Retinal pigment epithelial cell (primary cell): Measurements from ENCODE around the gene DENND2D.

ENCODE experiments used
- DNase-seq: peaks from one replicate; pipeline ENCODE4 v3.0.0-alpha.2; 2010; ENCODE audit warnings: low read depth
- H3K4me3 ChIP-seq: 2 replicates; pipeline ENCODE4 v1.5.1; 2011; ENCODE audit warnings: mild to moderate bottlenecking, low read length, control low read depth, moderate library complexity
- CTCF ChIP-seq: conservative IDR thresholded peaks from 2 replicates; pipeline ENCODE4 v1.5.1; 2011; ENCODE audit warnings: low read depth, low read length, control low read depth, inconsistent platforms

Gene DENND2D

GRCh38 chr1:111214884-111215283 is 14.4 kb upstream of the DENND2D start:
- no peak overlapping the region for H3K4me3 ChIP-seq
- no peak for TF ChIP-seq CTCF
- DNase-seq, result no peak

DNA sequence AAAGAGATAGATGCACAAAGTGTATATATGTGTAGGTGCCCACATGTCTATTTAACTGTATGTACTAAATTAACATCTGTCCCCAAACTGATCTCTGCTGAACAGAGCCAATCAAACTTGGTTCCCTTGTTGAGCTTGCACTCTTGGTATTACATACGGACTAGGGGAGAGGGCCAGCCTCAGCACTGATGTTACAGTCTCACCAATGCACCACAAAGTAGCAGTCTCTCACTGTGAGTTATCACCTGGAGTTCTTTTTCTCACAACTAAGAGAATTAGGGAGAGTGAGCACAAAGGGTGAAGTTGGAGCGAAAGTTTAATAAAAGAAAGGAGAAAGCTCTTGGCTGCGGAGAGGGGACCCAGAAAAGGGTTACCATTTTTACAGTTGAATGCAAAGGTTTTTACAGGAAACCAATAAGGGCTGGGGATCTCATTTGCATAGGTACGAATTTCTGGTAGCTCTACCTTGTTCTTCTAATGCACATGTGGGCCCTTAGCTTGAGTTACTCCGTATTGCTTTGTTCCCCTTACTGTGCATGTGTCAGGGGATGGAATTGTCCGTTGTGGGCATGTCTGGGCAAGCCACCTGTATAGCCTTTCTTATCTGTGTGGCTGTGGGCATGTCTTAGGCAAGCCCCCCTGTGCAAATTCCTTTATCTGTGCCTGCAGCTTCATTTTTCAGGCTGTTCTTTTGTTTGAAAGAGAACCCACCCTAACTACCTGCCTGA is 13.8 kb upstream of the DENND2D start:
- no peak for DNase-seq
- H3K4me3 ChIP-seq, result no peak overlapping the region
- TF ChIP-seq CTCF, result no peak

DNA sequence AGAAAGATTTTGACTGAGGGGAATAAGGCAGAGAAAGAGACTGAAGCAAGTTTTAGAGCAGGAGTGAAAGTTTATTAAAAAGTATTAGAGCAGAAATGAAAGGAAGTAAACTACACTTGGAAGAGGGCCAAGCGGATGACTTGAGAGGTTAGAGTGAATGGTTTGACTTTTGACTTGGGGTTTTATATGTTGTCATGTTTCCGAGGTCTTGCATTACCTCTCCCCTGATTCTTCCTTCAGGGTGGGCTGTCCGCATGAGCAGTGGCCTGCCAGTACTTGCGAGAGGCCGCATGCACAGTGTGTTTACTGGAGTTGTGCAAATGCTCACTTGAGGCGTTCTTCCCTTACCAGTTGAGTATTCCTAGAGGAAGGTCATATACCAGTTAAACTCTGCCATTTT is 13.0 kb upstream of the DENND2D start:
- TF ChIP-seq CTCF, result no peak
- no peak for DNase-seq
- no peak overlapping the region for H3K4me3 ChIP-seq

- no peak overlapping the region for H3K4me3 ChIP-seq
- TF ChIP-seq CTCF, result no peak
- DNase-seq, result no peak
These were observed 12.3 kb upstream of the DENND2D start for GRCh38 chr1:111212634-111213335.

DNA sequence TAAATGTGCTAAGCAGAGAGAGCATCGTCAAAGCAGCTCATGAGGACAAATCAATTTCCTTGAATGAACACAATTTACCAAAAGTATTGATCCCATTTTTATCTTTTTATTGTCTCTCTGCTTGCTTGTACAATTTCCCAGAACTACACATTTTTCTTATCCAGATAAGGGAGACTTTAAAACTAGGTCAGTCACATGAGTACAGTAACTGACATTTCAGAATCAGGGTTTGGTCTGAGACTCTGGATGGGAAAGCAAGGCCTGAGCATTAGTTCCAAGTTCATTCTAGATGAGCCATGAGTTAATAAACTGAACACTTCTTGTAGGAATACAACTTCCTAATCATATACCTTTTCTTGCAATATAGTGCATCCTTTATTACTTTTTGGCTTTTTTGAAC is 11.5 kb upstream of the DENND2D start:
- no peak for TF ChIP-seq CTCF
- no peak overlapping the region for H3K4me3 ChIP-seq
- DNase-seq, result no peak

DNA sequence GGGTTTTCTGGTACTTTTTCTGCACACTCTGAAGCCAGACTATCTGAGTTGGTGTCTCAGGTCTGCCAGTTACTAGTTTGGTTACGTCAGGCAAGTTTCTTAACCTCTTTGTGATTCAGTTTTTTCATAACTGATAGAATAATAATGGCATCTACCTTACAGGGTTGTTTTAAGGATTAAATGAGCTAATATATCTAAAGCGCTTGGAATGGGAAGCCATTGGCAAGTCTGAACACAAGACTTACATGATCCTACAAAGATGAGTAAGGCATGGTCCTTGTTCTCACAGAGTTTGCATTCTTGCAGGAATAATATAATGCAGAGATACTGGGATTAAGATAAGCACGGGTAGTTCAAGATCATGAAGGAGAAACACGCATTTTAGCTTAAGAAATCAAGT is 9.2 kb upstream of the DENND2D start:
- no peak for DNase-seq
- no peak overlapping the region for H3K4me3 ChIP-seq
- TF ChIP-seq CTCF, result no peak

GRCh38 chr1:111208921-111209320 is 8.5 kb upstream of the DENND2D start:
- H3K4me3 ChIP-seq, result no peak overlapping the region
- TF ChIP-seq CTCF, result no peak
- no peak for DNase-seq
